ENCODE measurements around the gene ABCA13.

ABCA13 gene

DNA sequence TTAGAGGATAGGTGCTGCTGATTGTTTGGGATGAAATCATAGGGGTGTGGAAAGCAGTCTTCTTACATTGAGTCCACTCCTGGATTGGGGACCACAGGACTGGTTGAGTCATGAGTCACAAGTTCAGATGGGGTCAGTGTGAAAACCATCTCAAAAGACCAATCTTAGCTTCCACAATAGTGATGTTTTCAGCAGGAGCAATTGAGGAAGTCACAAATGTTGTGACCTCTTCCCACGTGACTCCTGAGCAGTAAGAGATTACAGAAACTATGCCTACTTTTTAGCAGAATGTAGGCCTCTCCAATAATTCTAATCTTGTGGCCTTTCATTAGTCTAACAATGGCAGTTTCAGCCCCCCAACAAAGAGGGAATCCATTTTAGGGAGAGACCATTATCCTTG, 496.1 kb downstream of the ABCA13 start:
- ChIA-PET POLR2A (no interaction called here), CTCF (no interaction called here)
- H3K4me3 ChIP-seq (ENCODE audit: low read depth, low read length), result no peak overlapping the region
- TF ChIP-seq, protein P1, sequence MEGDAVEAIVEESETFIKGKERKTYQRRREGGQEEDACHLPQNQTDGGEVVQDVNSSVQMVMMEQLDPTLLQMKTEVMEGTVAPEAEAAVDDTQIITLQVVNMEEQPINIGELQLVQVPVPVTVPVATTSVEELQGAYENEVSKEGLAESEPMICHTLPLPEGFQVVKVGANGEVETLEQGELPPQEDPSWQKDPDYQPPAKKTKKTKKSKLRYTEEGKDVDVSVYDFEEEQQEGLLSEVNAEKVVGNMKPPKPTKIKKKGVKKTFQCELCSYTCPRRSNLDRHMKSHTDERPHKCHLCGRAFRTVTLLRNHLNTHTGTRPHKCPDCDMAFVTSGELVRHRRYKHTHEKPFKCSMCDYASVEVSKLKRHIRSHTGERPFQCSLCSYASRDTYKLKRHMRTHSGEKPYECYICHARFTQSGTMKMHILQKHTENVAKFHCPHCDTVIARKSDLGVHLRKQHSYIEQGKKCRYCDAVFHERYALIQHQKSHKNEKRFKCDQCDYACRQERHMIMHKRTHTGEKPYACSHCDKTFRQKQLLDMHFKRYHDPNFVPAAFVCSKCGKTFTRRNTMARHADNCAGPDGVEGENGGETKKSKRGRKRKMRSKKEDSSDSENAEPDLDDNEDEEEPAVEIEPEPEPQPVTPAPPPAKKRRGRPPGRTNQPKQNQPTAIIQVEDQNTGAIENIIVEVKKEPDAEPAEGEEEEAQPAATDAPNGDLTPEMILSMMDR (IDR thresholded peaks at IDR 0.05; ENCODE audit: insufficient read depth, low read length, missing control alignments), result no peak
- DNase-seq (ENCODE audit: low read depth, low spot score), result no peak

DNA sequence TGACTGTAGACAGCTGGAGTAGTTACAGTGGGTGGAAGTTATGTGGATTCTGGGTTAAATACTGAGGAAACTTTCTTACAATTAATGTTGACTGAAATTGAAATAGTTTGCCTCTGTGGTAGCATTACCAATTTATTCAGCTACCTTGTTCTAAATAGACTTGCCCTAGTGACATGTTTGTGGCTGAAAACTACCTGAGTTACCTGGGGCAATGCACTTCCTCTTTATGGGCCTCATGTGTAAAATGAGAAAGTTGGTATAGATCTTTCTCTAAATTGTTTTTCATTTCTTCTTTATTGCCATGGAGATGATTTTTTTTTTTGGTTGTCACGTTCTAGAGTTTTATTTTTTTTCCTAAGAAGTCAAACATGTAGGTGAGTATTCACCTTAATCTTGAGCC, 500.4 kb downstream of the ABCA13 start:
- no peak for DNase-seq (ENCODE audit: low read depth, low spot score)
- H3K4me3 ChIP-seq (ENCODE audit: low read depth, low read length), result no peak overlapping the region
- TF ChIP-seq, protein P1 (IDR thresholded peaks at IDR 0.05; ENCODE audit: insufficient read depth, low read length, missing control alignments), result no peak
- POLR2A ChIA-PET, result no interaction called here
- CTCF ChIA-PET, result no interaction called here

- ChIA-PET POLR2A (no interaction called here), CTCF (no interaction called here)
- TF ChIP-seq, protein P1 (IDR thresholded peaks at IDR 0.05; ENCODE audit: insufficient read depth, low read length, missing control alignments), result no peak
- H3K4me3 ChIP-seq (ENCODE audit: low read depth, low read length), result no peak overlapping the region
- no peak for DNase-seq (ENCODE audit: low read depth, low spot score)
These were observed 509.7 kb downstream of the ABCA13 start for GRCh38 chr7:48681006-48681405.

- no peak for DNase-seq (ENCODE audit: low read depth, low spot score)
- ChIA-PET CTCF (no interaction called here), POLR2A (no interaction called here)
- TF ChIP-seq, protein P1 (IDR thresholded peaks at IDR 0.05; ENCODE audit: insufficient read depth, low read length, missing control alignments), result no peak
- no peak overlapping the region for H3K4me3 ChIP-seq (ENCODE audit: low read depth, low read length)
These were observed 520.5 kb downstream of the ABCA13 start for GRCh38 chr7:48691788-48692187.
